ENCODE measurements around the gene SMCR8.

DNA sequence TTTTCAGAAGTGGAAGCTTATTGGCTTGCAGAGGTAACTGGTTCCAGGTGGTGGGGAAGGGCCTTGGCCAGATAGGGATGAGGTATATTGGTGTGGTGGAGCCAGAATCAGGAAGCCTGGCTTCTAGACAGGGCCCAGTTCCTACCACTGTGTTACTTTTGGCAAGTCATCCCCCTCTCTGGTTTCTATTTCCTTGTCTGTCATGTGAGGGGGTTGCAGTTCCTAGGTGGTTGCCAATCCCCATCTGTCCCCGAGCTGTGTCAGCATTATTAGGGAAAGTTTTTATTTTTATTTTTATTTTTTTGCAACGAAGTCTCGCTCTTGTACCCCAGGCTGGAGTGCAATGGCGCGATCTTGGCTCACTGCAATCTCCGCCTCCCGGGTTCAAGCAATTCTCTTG lies 3.0 kb downstream of the SMCR8 start:
- TF ChIP-seq CTCF (IDR thresholded peaks at IDR 0.05; ENCODE audit: low read length), result no peak
- no peak for TF ChIP-seq EZH2 (IDR thresholded peaks at IDR 0.05; ENCODE audit: borderline replicate concordance, low read length)
